Prostate gland (tissue), 2 donors: ENCODE measurements around the gene TMEM253. TPM values are rescaled to one million over a fixed set of nuclear protein-coding genes. Genes with fewer than 3 reads are reported as not detected.
A peak's percentile ranks its signal among the peaks of the same experiment; 100 is the strongest.

ENCODE experiments used
- DNase-seq: peaks from one replicate; pipeline ENCODE4 v3.0.0-alpha.2; 2019; ENCODE audit warnings: low spot score
- H3K27ac ChIP-seq, 2 donors: fragments of 200-600 bp; sonication (generic); 2 replicates each; pipeline ENCODE4 v1.5.1; 2017 to 2019
- H3K27me3 ChIP-seq: fragments of 200-600 bp; sonication (generic); replicated peaks from 2 replicates; pipeline ENCODE4 v1.5.1; 2019; ENCODE audit not compliant: insufficient read depth
- H3K36me3 ChIP-seq, 2 donors: fragments of 200-600 bp; sonication (generic); 1 replicate in 1 of 2; 2 replicates in 1 of 2; pipeline versions ENCODE4 v1.5.1 to v1.8.1; 2017 to 2019
- H3K4me1 ChIP-seq: fragments of 200-600 bp; sonication (generic); replicated peaks from 2 replicates; pipeline ENCODE4 v1.5.1; 2019
- H3K4me3 ChIP-seq, 2 donors: fragments of 200-600 bp; sonication (generic); 2 replicates each; pipeline ENCODE4 v1.5.1; 2017 to 2019
- H3K9me3 ChIP-seq: fragments of 200-600 bp; sonication (generic); 2 replicates; pipeline ENCODE4 v1.5.1; 2017
- POLR2A ChIP-seq: fragments of 450-650 bp; IDR thresholded peaks from one replicate; pipeline ENCODE4 v1.6.1; 2016; ENCODE audit warnings: antibody characterized with exemption, mild to moderate bottlenecking
- POLR2AphosphoS5 ChIP-seq: sonication (generic); formaldehyde crosslinking; IDR thresholded peaks from one replicate; pipeline ENCODE4 v1.6.1; 2017; ENCODE audit warnings: antibody characterized with exemption
- WGBS: methylation state at CpG from one replicate; pipeline ENCODE4 v1.1.5; 2018; 5-methylcytosine and 5-hydroxymethylcytosine counted together
- intact Hi-C: fragments of 100-400 bp; cut with DNase I; formaldehyde crosslinking; loops from one replicate; pipeline ENCODE4 v1.14.2; 2022
- total RNA-seq, 2 donors: library from RNA; depleted of rRNA; stranded (reverse); fragments of >200 nt; gene quantifications; one replicate each; pipeline ENCODE4 v1.1.0, GENCODE V29; 2016
- TF ChIP-seq, protein P1 (sequence below), 4 experiments: fragments of 200-600 bp in 2 of 4; fragments of 450-650 bp in 2 of 4; sonication (generic) in 2 of 4; IDR thresholded peaks; 1 replicate in 3 of 4; 2 replicates in 1 of 4; pipeline ENCODE4 v1.5.1; 2016 to 2019; ENCODE audit warnings: antibody characterized with exemption in 4 of 4, mild to moderate bottlenecking in 2 of 4, moderate library complexity in 2 of 4

TMEM253 gene
- total RNA-seq, 2 donors from 2014 or later, result not detected

DNA sequence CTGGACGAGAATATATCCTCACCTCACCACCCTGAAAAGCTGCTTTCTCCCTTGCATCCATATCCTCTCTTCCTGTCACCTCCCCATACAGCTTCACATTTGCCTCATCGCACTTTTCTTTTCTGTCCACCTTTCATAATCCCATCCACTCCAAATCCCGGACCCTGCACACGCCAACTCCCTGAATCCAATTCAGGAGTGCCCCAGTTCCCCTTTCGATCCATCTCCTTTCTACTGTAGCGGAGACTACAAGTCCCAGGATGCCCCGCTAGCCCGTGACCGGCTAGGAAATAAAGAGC, 2.5 kb downstream of the TMEM253 start:
- H3K27ac ChIP-seq, result peak overlapping the region; percentile 93 to 99
- intact Hi-C loops, result loop anchor here (5.0 to 10.0 kb wide), 2 partner anchors 281 to 421 kb away; partner anchors contain the start of genes RNASE4 and SUPT16H

DNA sequence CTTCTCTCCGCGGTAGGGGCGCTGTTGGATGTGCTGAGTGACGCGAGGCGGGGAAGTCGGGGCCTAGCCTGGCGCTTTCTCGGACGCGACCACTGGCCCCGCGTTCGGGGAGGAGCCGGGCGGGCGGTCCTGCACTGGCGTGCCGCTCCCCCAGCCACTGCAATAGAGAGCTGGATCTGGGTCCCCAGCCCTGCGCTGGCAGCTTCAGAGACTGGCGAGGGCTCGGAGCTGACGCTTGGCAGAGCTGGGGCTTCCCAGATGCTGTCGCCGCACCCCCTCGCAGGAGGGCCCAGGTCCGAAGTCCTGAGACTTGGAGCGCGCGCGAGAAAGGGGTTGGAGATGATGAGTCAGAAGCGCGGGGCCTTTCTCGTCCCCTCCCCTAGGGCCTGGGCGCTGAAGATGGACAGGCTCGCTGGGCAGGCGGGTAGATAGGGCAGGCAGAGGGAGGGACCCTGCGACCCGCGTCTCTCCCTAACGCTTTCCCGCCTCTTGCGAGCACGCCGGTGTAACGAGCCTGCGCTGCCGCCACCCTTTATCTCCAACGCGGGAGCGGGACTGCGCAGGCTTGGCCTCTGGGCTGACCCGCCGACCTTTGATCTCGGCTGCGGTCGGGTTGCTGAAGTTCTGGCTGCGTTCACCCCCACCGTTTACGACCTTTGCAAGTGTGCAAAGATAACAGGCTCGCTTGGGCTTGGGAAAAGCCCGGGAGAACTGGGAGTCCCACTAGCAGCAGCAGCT, 3.0 kb downstream of the TMEM253 start:
- WGBS, result under 1% methylated on average over 52 of the region's 62 CpGs
- peak; percentile 96 for DNase-seq
- Histone ChIP-seq H3K4me3 (peak overlapping the region; percentile 61 to 73), H3K4me1 (peaks cover 17% of the 10 kb centered on the region), H3K27me3 (no peaks in the 10 kb centered on the region), H3K27ac (peak overlapping the region; percentile 93 to 99), H3K36me3 (no peaks in the 10 kb centered on the region), H3K9me3 (no peaks in the 10 kb centered on the region)
- intact Hi-C loops, result loop anchor here (1.0 to 10.0 kb wide), 4 partner anchors 12 to 422 kb away; partner anchors contain the start of genes ARHGEF40, RNASE4 and SUPT16H
- TF ChIP-seq POLR2A (peak; percentile 94), POLR2AphosphoS5 (peak; percentile 92)
- TF ChIP-seq, protein P1, sequence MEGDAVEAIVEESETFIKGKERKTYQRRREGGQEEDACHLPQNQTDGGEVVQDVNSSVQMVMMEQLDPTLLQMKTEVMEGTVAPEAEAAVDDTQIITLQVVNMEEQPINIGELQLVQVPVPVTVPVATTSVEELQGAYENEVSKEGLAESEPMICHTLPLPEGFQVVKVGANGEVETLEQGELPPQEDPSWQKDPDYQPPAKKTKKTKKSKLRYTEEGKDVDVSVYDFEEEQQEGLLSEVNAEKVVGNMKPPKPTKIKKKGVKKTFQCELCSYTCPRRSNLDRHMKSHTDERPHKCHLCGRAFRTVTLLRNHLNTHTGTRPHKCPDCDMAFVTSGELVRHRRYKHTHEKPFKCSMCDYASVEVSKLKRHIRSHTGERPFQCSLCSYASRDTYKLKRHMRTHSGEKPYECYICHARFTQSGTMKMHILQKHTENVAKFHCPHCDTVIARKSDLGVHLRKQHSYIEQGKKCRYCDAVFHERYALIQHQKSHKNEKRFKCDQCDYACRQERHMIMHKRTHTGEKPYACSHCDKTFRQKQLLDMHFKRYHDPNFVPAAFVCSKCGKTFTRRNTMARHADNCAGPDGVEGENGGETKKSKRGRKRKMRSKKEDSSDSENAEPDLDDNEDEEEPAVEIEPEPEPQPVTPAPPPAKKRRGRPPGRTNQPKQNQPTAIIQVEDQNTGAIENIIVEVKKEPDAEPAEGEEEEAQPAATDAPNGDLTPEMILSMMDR (IDR thresholded peaks at IDR 0.05), result peak; percentile 52 to 95 (median 68)

More for the DNA sequence above, 2.5 kb downstream of the TMEM253 start:
- Histone ChIP-seq H3K9me3 (no peaks in the 10 kb centered on the region), H3K36me3 (no peaks in the 10 kb centered on the region), H3K27me3 (no peaks in the 10 kb centered on the region), H3K4me3 (peak overlapping the region; percentile 61 to 73), H3K4me1 (peaks cover 17% of the 10 kb centered on the region)
- no peak for DNase-seq
- TF ChIP-seq, protein P1 (IDR thresholded peaks at IDR 0.05), result no peak
- TF ChIP-seq POLR2AphosphoS5 (no peak), POLR2A (peak; percentile 17)
- under 1% methylated on average over 9 of the region's 9 CpGs for WGBS

DNA sequence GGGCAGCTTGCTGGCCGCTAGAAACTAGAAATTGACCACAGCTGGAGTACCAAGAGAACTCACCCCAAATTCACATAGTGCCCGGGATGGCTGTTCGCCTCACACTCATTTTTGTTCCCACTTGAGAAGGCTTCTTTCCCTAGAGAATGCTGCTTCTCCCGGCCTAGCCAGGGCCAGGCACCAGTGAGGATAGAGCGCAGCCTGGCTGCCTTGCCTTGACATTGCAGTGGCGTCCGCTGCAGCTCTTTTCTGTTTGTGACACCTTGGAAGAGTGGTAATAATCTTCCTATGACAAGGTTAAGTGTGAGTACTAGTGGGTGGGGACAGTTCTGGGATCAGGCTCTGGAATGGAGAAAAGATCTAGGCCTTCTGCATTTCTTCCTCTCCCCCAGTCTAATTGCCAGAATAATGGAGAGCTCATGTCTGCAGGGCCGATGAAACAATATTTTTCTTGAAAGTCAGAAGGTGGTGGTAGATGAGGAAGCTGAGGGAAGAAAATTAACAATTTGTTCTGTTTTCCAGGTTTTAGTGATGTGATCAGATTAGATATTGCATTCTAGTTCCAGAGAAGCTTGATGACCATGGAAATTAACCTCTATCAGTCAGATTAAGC, 3.7 kb downstream of the TMEM253 start:
- peak overlapping the region; percentile 93 to 99 for H3K27ac ChIP-seq
- no peaks in the 10 kb centered on the region for H3K9me3 ChIP-seq
- H3K4me3 ChIP-seq, result peak overlapping the region; percentile 61 to 73
- no peaks in the 10 kb centered on the region for H3K27me3 ChIP-seq
- no peaks in the 10 kb centered on the region for H3K36me3 ChIP-seq
- intact Hi-C loops, result loop anchor here (1.0 to 10.0 kb wide), 4 partner anchors 12 to 422 kb away; partner anchors contain the start of genes ARHGEF40, RNASE4 and SUPT16H
- DNase-seq, result peak; percentile 71
- peaks cover 12% of the 10 kb centered on the region for H3K4me1 ChIP-seq
- TF ChIP-seq, protein P1 (IDR thresholded peaks at IDR 0.05), result peak; percentile 90 to 98 (median 96)
- TF ChIP-seq POLR2AphosphoS5 (no peak), POLR2A (no peak)
- 1% methylated on average over 8 of the region's 8 CpGs for WGBS

DNA sequence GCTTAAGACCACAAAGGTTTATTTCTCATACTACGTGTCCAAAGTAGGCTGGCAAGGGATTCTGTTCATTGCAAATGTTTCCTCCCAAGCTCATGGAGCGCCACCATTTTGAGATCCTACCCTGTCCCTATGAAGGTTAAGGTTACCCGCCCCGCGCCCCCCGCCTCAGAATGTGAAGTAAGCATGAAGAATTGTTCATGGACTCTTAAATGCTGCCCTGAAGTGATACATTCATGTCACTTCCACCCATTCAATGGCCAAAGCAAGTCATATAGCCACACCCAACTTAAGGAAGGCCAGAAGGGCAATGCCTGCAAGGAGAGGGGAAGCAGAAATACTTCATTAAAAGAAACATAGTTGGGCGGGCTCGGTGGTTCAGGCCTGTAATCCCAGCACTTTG, 4.2 kb downstream of the TMEM253 start:
- DNase-seq, result no peak
- peaks cover 12% of the 10 kb centered on the region for H3K4me1 ChIP-seq
- H3K27ac ChIP-seq, result peak overlapping the region; percentile 93 to 99
- TF ChIP-seq POLR2A (no peak), POLR2AphosphoS5 (no peak)
- WGBS, result 77% methylated on average over 8 of the region's 8 CpGs
- H3K9me3 ChIP-seq, result no peaks in the 10 kb centered on the region
- intact Hi-C loops, result loop anchor here (2.0 to 10.0 kb wide), 2 partner anchors 34 to 280 kb away; partner anchors contain the start of genes ARHGEF40 and SUPT16H
- H3K4me3 ChIP-seq, result no peak overlapping the region
- H3K27me3 ChIP-seq, result no peaks in the 10 kb centered on the region
- no peaks in the 10 kb centered on the region for H3K36me3 ChIP-seq

DNA sequence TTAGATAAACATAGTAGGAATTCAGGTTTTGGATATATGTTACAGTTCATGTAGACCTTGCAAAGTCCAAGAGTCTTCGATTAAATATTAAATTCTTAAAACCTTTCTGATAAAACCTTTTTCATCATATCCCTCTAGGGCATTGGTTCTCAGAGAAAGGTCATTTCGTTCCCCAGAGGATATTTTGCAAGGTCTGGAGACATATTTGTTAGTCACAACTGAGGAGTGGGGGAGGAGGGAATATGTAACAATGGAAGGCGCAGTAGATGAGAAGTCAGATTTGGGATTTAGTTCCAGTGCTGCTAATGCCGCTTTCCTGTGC, 5.3 kb downstream of the TMEM253 start:
- DNase-seq, result no peak
- Histone ChIP-seq H3K27me3 (no peaks in the 10 kb centered on the region), H3K4me1 (peaks cover 12% of the 10 kb centered on the region), H3K36me3 (no peaks in the 10 kb centered on the region), H3K27ac (no peak overlapping the region), H3K4me3 (no peak overlapping the region), H3K9me3 (no peaks in the 10 kb centered on the region)
- no peak for TF ChIP-seq POLR2A
- WGBS, result 43% methylated on average over 4 of the region's 4 CpGs
- intact Hi-C loops, result loop anchor here (10.0 kb wide), 1 partner anchor 279 kb away; the partner anchor contains the start of gene SUPT16H
